Measurements from ENCODE around the gene CDNF. TPM values are rescaled to one million over a fixed set of nuclear protein-coding genes. Genes with fewer than 3 reads are reported as not detected.

CDNF gene
- polyA plus RNA-seq, 1 donor (not counting 4 experiments of a cell fraction or from before 2014, with no cell fraction given): 1.4 TPM

DNA sequence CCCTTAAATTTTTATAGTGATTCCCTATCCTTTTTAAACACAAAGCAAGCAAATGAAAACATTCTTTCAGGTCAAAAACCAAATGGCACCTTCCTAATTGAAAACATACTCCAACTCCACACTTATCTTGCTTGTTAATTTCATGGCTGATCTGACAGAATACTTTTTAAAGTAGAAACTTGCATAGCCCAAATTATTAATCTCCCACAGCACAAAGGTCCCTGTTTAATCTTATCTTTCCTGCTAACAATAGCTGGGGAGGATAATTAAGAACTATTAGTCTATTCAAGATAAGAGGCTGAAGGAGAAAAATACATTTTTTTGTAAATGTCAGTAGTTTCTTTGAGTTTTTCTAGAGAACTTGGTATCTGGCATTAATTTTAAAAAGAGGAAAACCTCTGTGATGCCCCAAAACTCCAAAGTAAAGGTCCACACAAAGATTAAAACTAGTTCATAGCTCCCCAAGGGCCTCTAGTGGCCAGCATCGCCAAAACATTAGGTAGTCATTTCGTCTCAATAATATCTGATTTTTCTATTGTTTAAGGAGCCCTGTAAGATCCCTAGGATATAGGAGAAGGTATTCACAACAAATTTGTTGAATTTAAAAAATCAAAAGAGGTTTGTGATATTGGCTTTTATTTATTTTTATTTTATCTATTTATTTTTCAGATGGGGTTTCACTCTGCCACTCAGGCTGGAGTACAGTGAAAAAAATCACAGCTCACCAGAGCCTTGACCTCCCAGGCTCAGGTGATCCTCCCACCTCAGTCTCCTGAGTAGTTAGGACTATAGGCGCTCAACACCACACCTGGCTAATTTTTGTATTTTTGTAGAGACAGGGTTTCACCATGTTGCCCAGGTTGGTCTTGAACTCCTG, 14.7 kb downstream of the CDNF start:
- Histone ChIP-seq H4K20me1 (ENCODE audit: control insufficient read depth, extremely low read depth, insufficient read depth, low read length) (no peaks in the 10 kb centered on the region), H3K36me3 (ENCODE audit: control insufficient read depth in 2 of 2, extremely low read depth in 1 of 2, insufficient read depth in 2 of 2, low read length in 2 of 2) (no peaks in the 10 kb centered on the region), H3K4me1 (ENCODE audit: control insufficient read depth, extremely low read depth, insufficient read depth, low read length) (peaks cover 11% of the 10 kb centered on the region), H3K9me3 (ENCODE audit: control insufficient read depth, low read depth, low read length) (no peaks in the 10 kb centered on the region), H3K9me1 (ENCODE audit: control insufficient read depth, extremely low read depth, insufficient read depth, low read length) (no peaks in the 10 kb centered on the region), H3K27ac (ENCODE audit: control insufficient read depth, insufficient read depth, low read length) (no peak overlapping the region), H3K27me3 (ENCODE audit: control insufficient read depth, extremely low read depth, insufficient read depth, low read length) (no peaks in the 10 kb centered on the region), H3K4me3 (ENCODE audit: control insufficient read depth in 2 of 3, extremely low read depth in 1 of 3, insufficient read depth in 2 of 3, low read depth in 1 of 3, low read length in 3 of 3) (no peak overlapping the region), H3K79me2 (ENCODE audit: control insufficient read depth, insufficient read depth, low read length) (no peaks in the 10 kb centered on the region), H3K9ac (ENCODE audit: control insufficient read depth, extremely low read depth, insufficient read depth, low read length) (no peak overlapping the region), H2AFZ (ENCODE audit: control insufficient read depth, low read length) (no peak overlapping the region), H3K4me2 (ENCODE audit: control insufficient read depth, extremely low read depth, insufficient read depth, low read depth, low read length) (no peak overlapping the region)
- no peak for DNase-seq (ENCODE audit: low read depth, low spot score)
- no peak for TF ChIP-seq EZH2 (IDR thresholded peaks at IDR 0.05; ENCODE audit: low read length)
- TF ChIP-seq, protein P1, sequence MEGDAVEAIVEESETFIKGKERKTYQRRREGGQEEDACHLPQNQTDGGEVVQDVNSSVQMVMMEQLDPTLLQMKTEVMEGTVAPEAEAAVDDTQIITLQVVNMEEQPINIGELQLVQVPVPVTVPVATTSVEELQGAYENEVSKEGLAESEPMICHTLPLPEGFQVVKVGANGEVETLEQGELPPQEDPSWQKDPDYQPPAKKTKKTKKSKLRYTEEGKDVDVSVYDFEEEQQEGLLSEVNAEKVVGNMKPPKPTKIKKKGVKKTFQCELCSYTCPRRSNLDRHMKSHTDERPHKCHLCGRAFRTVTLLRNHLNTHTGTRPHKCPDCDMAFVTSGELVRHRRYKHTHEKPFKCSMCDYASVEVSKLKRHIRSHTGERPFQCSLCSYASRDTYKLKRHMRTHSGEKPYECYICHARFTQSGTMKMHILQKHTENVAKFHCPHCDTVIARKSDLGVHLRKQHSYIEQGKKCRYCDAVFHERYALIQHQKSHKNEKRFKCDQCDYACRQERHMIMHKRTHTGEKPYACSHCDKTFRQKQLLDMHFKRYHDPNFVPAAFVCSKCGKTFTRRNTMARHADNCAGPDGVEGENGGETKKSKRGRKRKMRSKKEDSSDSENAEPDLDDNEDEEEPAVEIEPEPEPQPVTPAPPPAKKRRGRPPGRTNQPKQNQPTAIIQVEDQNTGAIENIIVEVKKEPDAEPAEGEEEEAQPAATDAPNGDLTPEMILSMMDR (optimal IDR thresholded peaks at IDR 0.05 in 1 of 3, IDR thresholded peaks at IDR 0.05 in 1 of 3, conservative IDR thresholded peaks at IDR 0.05 in 1 of 3; ENCODE audit: extremely low read depth in 1 of 3, insufficient read depth in 2 of 3, low read length in 3 of 3): peak; percentile 48 to 64 (median 57)
- FAIRE-seq: no peak
- dilution Hi-C loops (cut with MboI; ENCODE audit: extremely low pct_ligation_motif_present, low sequenced_read_pairs): no loop called here

DNA sequence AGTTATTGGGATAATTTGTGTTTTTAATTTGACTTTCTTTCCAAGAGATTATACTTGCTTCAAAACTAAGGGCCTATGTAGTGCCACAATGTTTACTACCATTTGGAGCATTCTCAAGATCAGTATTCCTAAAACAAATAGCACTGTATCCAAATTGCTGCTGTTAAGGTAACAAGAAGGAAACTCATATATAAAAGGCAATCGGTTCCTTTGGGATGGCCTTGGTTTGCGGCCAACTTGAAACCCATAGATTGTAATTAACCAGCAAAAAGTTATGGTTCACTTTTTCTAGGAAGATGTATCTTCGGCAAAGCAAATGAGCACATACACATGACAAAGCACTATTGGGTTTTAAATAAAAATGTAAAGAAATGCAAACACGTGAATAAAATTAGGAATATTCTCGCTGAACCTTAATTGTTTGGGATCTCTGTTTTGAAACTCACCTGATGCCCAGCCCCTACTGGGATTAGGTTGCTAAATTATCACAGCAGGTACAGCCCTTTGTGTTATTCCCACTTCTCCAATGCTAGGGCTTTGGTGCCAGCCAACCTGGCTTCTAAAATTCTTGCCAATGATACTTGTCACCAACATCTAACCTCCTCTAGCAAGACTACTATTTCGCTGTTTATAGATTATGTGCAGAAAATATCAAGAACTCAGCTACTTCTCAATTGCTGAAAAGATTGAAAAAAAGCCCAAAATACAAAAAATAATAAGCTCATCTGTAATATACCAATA, 16.0 kb downstream of the CDNF start:
- DNase-seq (ENCODE audit: low read depth, low spot score) (no peak), FAIRE-seq (no peak)
- Histone ChIP-seq H3K36me3 (ENCODE audit: control insufficient read depth in 2 of 2, extremely low read depth in 1 of 2, insufficient read depth in 2 of 2, low read length in 2 of 2) (no peaks in the 10 kb centered on the region), H3K4me2 (ENCODE audit: control insufficient read depth, extremely low read depth, insufficient read depth, low read depth, low read length) (no peak overlapping the region), H3K9me1 (ENCODE audit: control insufficient read depth, extremely low read depth, insufficient read depth, low read length) (no peaks in the 10 kb centered on the region), H3K4me1 (ENCODE audit: control insufficient read depth, extremely low read depth, insufficient read depth, low read length) (peaks cover 11% of the 10 kb centered on the region), H3K27me3 (ENCODE audit: control insufficient read depth, extremely low read depth, insufficient read depth, low read length) (no peaks in the 10 kb centered on the region), H3K4me3 (ENCODE audit: control insufficient read depth in 2 of 3, extremely low read depth in 1 of 3, insufficient read depth in 2 of 3, low read depth in 1 of 3, low read length in 3 of 3) (no peak overlapping the region), H4K20me1 (ENCODE audit: control insufficient read depth, extremely low read depth, insufficient read depth, low read length) (no peaks in the 10 kb centered on the region), H3K27ac (ENCODE audit: control insufficient read depth, insufficient read depth, low read length) (no peak overlapping the region), H2AFZ (ENCODE audit: control insufficient read depth, low read length) (no peak overlapping the region), H3K9me3 (ENCODE audit: control insufficient read depth, low read depth, low read length) (no peaks in the 10 kb centered on the region), H3K79me2 (ENCODE audit: control insufficient read depth, insufficient read depth, low read length) (no peaks in the 10 kb centered on the region), H3K9ac (ENCODE audit: control insufficient read depth, extremely low read depth, insufficient read depth, low read length) (no peak overlapping the region)
- dilution Hi-C loops (cut with MboI; ENCODE audit: extremely low pct_ligation_motif_present, low sequenced_read_pairs): no loop called here
- TF ChIP-seq EZH2 (IDR thresholded peaks at IDR 0.05; ENCODE audit: low read length): no peak
- TF ChIP-seq, protein P1 (optimal IDR thresholded peaks at IDR 0.05 in 1 of 3, IDR thresholded peaks at IDR 0.05 in 1 of 3, conservative IDR thresholded peaks at IDR 0.05 in 1 of 3; ENCODE audit: extremely low read depth in 1 of 3, insufficient read depth in 2 of 3, low read length in 3 of 3): no peak
